ENCODE measurements around the gene FGF19.

FGF19 gene

DNA sequence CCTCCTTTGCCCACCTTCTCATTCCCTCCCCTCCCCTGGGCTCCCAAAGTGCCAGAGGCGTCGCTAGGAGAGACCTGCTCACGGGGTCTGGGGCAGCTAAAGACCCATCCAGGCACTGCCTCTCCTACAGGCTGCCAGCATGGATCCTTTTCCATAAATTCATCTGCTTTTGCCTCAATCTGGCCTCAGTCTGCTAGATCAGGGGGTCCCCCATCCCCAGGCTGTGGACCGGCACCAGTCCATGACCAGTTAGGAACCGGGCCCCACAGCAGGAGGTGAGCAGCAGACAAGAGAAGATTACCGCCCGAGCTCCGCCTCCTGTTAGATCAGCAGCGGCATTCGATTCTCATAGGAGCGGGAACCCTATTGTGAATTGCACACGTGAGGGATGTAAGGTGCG lies 41.0 kb downstream of the FGF19 start:
- ChIA-PET CTCF (interaction anchor here (1.1 to 5.2 kb wide), 4 partner anchors 8 to 562 kb away, joined by 3 to 38 read pairs (median 7); no protein-coding TSS in a partner anchor), POLR2A (no interaction called here)
- H3K27me3 ChIP-seq (replicated peaks in 2 of 5; ENCODE audit: control insufficient read depth in 4 of 5, insufficient read depth in 5 of 5, low read length in 4 of 5) = no peaks in the 10 kb centered on the region
- no peak overlapping the region for H3K4me3 ChIP-seq (ENCODE audit: control insufficient read depth in 1 of 7, extremely low read depth in 1 of 7, insufficient read depth in 4 of 7, low read depth in 2 of 7, low read length in 6 of 7)
- WGBS (ENCODE audit: insufficient coverage) = 96% methylated on average over 10 of the region's 13 CpGs
- no peaks in the 10 kb centered on the region for H3K9me3 ChIP-seq (ENCODE audit: control extremely low read depth in 1 of 5, control insufficient read depth in 4 of 5, insufficient read depth in 2 of 5, low read depth in 1 of 5, low read length in 4 of 5)
- no peak for DNase-seq
- peaks cover 0 to 14% (median 3%) of the 10 kb centered on the region in 4 experiments for H3K4me1 ChIP-seq (ENCODE audit: control extremely low read depth in 1 of 4, control insufficient read depth in 4 of 4, insufficient read depth in 4 of 4, low read length in 3 of 4)
- no peak overlapping the region for H3K27ac ChIP-seq (ENCODE audit: insufficient read depth in 1 of 2, low read depth in 1 of 2, low read length in 2 of 2, poor library complexity in 1 of 2, severe bottlenecking in 2 of 2)
- peaks cover 4 to 31% (median 17%) of the 10 kb centered on the region in 4 experiments for H3K36me3 ChIP-seq (ENCODE audit: control insufficient read depth in 4 of 4, insufficient read depth in 4 of 4, low read length in 3 of 4)

DNA sequence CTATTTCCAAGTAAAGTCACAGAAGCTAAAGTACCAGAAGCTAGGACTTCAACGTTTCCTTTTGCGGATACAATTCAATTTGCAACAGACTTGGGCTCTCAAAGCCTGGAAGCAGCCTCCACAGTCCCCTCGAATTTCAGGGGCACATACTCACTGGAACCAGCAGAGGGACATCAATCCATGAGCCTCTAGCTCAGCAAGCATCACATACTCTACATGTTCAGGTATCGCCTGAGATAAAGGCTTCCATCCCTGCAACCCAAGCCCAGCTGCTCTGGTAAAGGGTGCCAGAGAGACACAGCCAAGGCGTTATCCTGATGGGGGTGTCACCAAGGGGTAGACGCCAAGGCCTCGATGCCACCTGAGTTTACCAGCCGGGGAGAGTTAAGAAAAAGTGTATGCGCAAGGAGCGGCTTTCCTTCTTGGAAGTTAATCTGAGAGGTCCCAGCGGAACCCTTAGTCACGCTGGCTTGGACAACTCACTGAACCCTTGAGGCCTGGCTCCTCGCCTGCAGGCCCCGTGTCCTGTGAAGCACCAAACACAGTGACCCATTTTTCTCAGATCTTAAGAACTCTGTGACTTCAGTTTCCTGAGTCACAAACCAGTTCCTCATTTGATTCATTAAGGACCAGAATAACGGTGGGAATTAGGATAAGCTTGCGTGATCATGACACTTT lies 41.7 kb downstream of the FGF19 start:
- DNase-seq = peak in 2 of 3 donors; percentile 46 to 62
- Histone ChIP-seq H3K9me3 (ENCODE audit: control extremely low read depth in 1 of 5, control insufficient read depth in 4 of 5, insufficient read depth in 2 of 5, low read depth in 1 of 5, low read length in 4 of 5) (no peaks in the 10 kb centered on the region), H3K27me3 (replicated peaks in 2 of 5; ENCODE audit: control insufficient read depth in 4 of 5, insufficient read depth in 5 of 5, low read length in 4 of 5) (no peaks in the 10 kb centered on the region), H3K36me3 (ENCODE audit: control insufficient read depth in 4 of 4, insufficient read depth in 4 of 4, low read length in 3 of 4) (peaks cover 4 to 27% (median 12%) of the 10 kb centered on the region in 4 experiments), H3K27ac (ENCODE audit: insufficient read depth in 1 of 2, low read depth in 1 of 2, low read length in 2 of 2, poor library complexity in 1 of 2, severe bottlenecking in 2 of 2) (no peak overlapping the region), H3K4me3 (ENCODE audit: control insufficient read depth in 1 of 7, extremely low read depth in 1 of 7, insufficient read depth in 4 of 7, low read depth in 2 of 7, low read length in 6 of 7) (no peak overlapping the region), H3K4me1 (ENCODE audit: control extremely low read depth in 1 of 4, control insufficient read depth in 4 of 4, insufficient read depth in 4 of 4, low read length in 3 of 4) (peaks cover 0 to 14% (median 3%) of the 10 kb centered on the region in 4 experiments)
- ChIA-PET POLR2A (no interaction called here), CTCF (interaction anchor here (1.1 to 5.2 kb wide), 5 partner anchors 9 to 561 kb away, joined by 3 to 38 read pairs (median 6); no protein-coding TSS in a partner anchor)
- WGBS (ENCODE audit: insufficient coverage) = 39% methylated on average over 11 of the region's 16 CpGs

DNA sequence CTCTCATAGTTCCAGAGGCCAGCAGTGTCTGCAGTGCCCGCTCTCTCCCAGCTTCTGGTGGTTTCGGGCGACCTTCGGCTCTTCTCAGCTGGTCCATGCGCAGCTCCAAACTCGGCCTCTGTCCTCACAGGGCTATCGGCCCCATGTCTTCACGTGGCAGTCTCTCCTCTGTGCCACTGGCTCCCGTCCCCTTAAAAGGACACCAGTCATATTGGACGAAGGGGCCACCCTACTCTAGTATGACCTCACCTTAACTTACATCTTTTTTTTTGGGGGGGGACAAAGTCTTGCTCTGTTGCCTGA lies 42.5 kb downstream of the FGF19 start:
- no peaks in the 10 kb centered on the region for H3K9me3 ChIP-seq (ENCODE audit: control extremely low read depth in 1 of 5, control insufficient read depth in 4 of 5, insufficient read depth in 2 of 5, low read depth in 1 of 5, low read length in 4 of 5)
- H3K27ac ChIP-seq (ENCODE audit: insufficient read depth in 1 of 2, low read depth in 1 of 2, low read length in 2 of 2, poor library complexity in 1 of 2, severe bottlenecking in 2 of 2) = no peak overlapping the region
- H3K36me3 ChIP-seq (ENCODE audit: control insufficient read depth in 4 of 4, insufficient read depth in 4 of 4, low read length in 3 of 4) = peaks cover under 1 to 20% (median 10%) of the 10 kb centered on the region in 4 experiments
- no peak for DNase-seq
- CTCF ChIA-PET = interaction anchor here (1.6 to 5.2 kb wide), 4 partner anchors 10 to 560 kb away, joined by 4 to 38 read pairs (median 7); no protein-coding TSS in a partner anchor
- 70% methylated on average over 7 of the region's 10 CpGs for whole genome bisulfite sequencing (ENCODE audit: insufficient coverage)
- no peak overlapping the region for H3K4me3 ChIP-seq (ENCODE audit: control insufficient read depth in 1 of 7, extremely low read depth in 1 of 7, insufficient read depth in 4 of 7, low read depth in 2 of 7, low read length in 6 of 7)
- no peaks in the 10 kb centered on the region for H3K27me3 ChIP-seq (replicated peaks in 2 of 5; ENCODE audit: control insufficient read depth in 4 of 5, insufficient read depth in 5 of 5, low read length in 4 of 5)
- H3K4me1 ChIP-seq (ENCODE audit: control extremely low read depth in 1 of 4, control insufficient read depth in 4 of 4, insufficient read depth in 4 of 4, low read length in 3 of 4) = peaks cover 0 to 14% (median 3%) of the 10 kb centered on the region in 4 experiments
- POLR2A ChIA-PET = no interaction called here

DNA sequence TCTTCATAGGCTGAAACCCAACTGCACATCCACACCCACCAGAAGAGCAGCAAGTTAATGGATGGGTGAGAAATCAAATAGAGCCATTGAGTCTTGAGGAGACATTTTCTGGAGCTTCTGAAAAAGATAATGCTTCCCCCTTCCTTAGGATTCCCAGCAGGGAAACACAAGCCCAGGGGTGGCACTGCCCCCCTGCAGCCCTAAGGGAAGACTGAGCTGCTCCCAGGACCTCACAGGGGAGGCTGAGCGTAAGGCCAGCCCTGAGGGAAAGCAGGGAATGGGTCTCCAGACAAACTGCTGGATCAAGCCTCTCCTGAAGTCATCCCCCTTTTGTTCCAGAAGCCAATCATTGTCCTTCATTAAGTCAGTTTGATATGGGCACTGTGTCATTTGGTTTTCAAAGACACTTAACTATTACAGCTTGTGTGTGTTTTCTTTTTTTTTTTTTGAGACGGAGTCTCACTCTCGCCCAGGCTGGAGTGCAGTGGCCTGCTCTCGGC lies 43.8 kb downstream of the FGF19 start:
- Histone ChIP-seq H3K9me3 (ENCODE audit: control extremely low read depth in 1 of 5, control insufficient read depth in 4 of 5, insufficient read depth in 2 of 5, low read depth in 1 of 5, low read length in 4 of 5) (no peaks in the 10 kb centered on the region), H3K36me3 (ENCODE audit: control insufficient read depth in 4 of 4, insufficient read depth in 4 of 4, low read length in 3 of 4) (peaks cover 0 to 11% (median 7%) of the 10 kb centered on the region in 4 experiments), H3K4me1 (ENCODE audit: control extremely low read depth in 1 of 4, control insufficient read depth in 4 of 4, insufficient read depth in 4 of 4, low read length in 3 of 4) (peaks cover 0 to 14% (median 3%) of the 10 kb centered on the region in 4 experiments), H3K27ac (ENCODE audit: insufficient read depth in 1 of 2, low read depth in 1 of 2, low read length in 2 of 2, poor library complexity in 1 of 2, severe bottlenecking in 2 of 2) (no peak overlapping the region), H3K4me3 (ENCODE audit: control insufficient read depth in 1 of 7, extremely low read depth in 1 of 7, insufficient read depth in 4 of 7, low read depth in 2 of 7, low read length in 6 of 7) (no peak overlapping the region), H3K27me3 (replicated peaks in 2 of 5; ENCODE audit: control insufficient read depth in 4 of 5, insufficient read depth in 5 of 5, low read length in 4 of 5) (no peaks in the 10 kb centered on the region)
- ChIA-PET CTCF (interaction anchor here (1.1 to 5.2 kb wide), 3 partner anchors 11 to 559 kb away, joined by 3 to 38 read pairs (median 3); no protein-coding TSS in a partner anchor), POLR2A (no interaction called here)
- 100% methylated on average over 1 of the region's 4 CpGs for WGBS (ENCODE audit: insufficient coverage)
- no peak for DNase-seq

DNA sequence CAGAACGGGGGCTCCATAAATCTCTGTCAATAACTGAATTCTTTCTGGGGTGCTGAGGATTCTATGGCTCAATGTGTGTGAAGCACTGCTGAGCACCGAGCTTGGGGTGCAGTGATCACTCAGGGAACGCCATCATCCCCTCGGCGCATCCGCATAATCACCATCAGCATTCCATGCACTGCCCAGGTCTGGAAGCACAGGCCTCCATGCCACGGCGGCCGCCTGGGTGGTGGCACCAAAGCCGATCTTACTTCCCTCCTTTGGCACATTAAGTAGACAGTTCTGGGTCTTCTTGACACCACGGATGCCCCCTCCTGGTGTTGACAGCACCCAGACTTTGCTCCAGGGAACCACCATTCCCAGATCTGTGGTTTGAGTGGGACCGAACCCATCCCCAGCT lies 44.2 kb downstream of the FGF19 start:
- ChIA-PET POLR2A (no interaction called here), CTCF (interaction anchor here (1.3 to 5.2 kb wide), 3 partner anchors 11 to 558 kb away, joined by 3 to 38 read pairs (median 5); no protein-coding TSS in a partner anchor)
- no peak overlapping the region for H3K27ac ChIP-seq (ENCODE audit: insufficient read depth in 1 of 2, low read depth in 1 of 2, low read length in 2 of 2, poor library complexity in 1 of 2, severe bottlenecking in 2 of 2)
- no peaks in the 10 kb centered on the region for H3K27me3 ChIP-seq (replicated peaks in 2 of 5; ENCODE audit: control insufficient read depth in 4 of 5, insufficient read depth in 5 of 5, low read length in 4 of 5)
- WGBS (ENCODE audit: insufficient coverage) = 97% methylated on average over 10 of the region's 12 CpGs
- peaks cover 0 to 7% (median 5%) of the 10 kb centered on the region in 4 experiments for H3K36me3 ChIP-seq (ENCODE audit: control insufficient read depth in 4 of 4, insufficient read depth in 4 of 4, low read length in 3 of 4)
- H3K4me1 ChIP-seq (ENCODE audit: control extremely low read depth in 1 of 4, control insufficient read depth in 4 of 4, insufficient read depth in 4 of 4, low read length in 3 of 4) = peaks cover 0 to 14% (median 3%) of the 10 kb centered on the region in 4 experiments
- no peaks in the 10 kb centered on the region for H3K9me3 ChIP-seq (ENCODE audit: control extremely low read depth in 1 of 5, control insufficient read depth in 4 of 5, insufficient read depth in 2 of 5, low read depth in 1 of 5, low read length in 4 of 5)
- no peak for DNase-seq
- no peak overlapping the region for H3K4me3 ChIP-seq (ENCODE audit: control insufficient read depth in 1 of 7, extremely low read depth in 1 of 7, insufficient read depth in 4 of 7, low read depth in 2 of 7, low read length in 6 of 7)

DNA sequence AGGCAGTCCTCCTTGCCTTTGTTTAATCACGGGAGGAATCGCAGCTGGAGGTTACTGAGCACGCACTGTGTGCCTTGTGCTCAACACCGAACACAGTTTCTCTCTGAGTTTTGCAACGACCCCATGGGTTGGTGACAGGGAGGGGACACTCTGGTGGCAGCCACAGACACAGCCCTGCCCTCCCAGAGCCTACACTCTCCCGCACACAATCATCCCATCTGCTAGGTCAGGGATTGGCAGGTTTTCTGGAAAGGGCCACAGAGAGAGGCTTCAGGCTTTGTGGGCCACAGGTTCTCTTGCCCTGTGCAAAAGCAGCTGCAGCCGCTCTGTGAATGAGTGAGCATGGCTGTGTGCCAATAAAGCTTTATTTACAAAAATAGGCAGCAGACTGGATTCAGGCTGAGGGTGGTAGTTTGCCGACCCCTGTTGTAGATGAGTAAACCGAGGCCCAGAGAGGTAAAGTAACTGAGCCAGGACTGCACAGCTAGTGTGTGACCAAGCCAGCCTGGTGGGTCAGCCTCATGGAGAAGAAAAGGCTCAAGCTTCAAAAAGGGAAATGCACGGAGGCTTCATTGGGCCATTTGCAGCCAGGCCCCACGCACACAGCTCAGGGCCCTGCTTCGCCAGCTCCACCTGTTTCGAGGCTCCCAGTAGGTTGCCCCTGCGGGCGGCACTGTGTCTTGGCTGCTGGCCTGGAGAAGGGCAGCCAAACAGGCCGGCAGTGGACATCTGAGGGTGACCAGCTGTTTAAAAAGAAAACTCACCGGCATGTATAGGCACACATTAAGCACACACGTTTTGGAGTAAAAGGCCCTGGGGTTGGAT lies 45.0 kb downstream of the FGF19 start:
- peaks cover 0 to 14% (median 3%) of the 10 kb centered on the region in 4 experiments for H3K4me1 ChIP-seq (ENCODE audit: control extremely low read depth in 1 of 4, control insufficient read depth in 4 of 4, insufficient read depth in 4 of 4, low read length in 3 of 4)
- no peak overlapping the region for H3K4me3 ChIP-seq (ENCODE audit: control insufficient read depth in 1 of 7, extremely low read depth in 1 of 7, insufficient read depth in 4 of 7, low read depth in 2 of 7, low read length in 6 of 7)
- H3K27me3 ChIP-seq (replicated peaks in 2 of 5; ENCODE audit: control insufficient read depth in 4 of 5, insufficient read depth in 5 of 5, low read length in 4 of 5) = no peaks in the 10 kb centered on the region
- H3K27ac ChIP-seq (ENCODE audit: insufficient read depth in 1 of 2, low read depth in 1 of 2, low read length in 2 of 2, poor library complexity in 1 of 2, severe bottlenecking in 2 of 2) = no peak overlapping the region
- ChIA-PET CTCF (interaction anchor here (0.9 to 5.2 kb wide), 3 partner anchors 9 to 15 kb away, joined by 3 to 38 read pairs (median 5); no protein-coding TSS in a partner anchor), POLR2A (no interaction called here)
- WGBS (ENCODE audit: insufficient coverage) = 97% methylated on average over 17 of the region's 18 CpGs
- peaks cover 0 to 3% (median 0%) of the 10 kb centered on the region in 4 experiments for H3K36me3 ChIP-seq (ENCODE audit: control insufficient read depth in 4 of 4, insufficient read depth in 4 of 4, low read length in 3 of 4)
- H3K9me3 ChIP-seq (ENCODE audit: control extremely low read depth in 1 of 5, control insufficient read depth in 4 of 5, insufficient read depth in 2 of 5, low read depth in 1 of 5, low read length in 4 of 5) = no peaks in the 10 kb centered on the region
- no peak for DNase-seq
